Measurements from ENCODE around the gene NT5C3B. TPM values are rescaled to one million over a fixed set of nuclear protein-coding genes. Genes with fewer than 3 reads are reported as not detected.

Gene NT5C3B
- total and polyA plus RNA-seq, 4 donors: 34.9 to 68.5 (median 37.9) TPM

DNA sequence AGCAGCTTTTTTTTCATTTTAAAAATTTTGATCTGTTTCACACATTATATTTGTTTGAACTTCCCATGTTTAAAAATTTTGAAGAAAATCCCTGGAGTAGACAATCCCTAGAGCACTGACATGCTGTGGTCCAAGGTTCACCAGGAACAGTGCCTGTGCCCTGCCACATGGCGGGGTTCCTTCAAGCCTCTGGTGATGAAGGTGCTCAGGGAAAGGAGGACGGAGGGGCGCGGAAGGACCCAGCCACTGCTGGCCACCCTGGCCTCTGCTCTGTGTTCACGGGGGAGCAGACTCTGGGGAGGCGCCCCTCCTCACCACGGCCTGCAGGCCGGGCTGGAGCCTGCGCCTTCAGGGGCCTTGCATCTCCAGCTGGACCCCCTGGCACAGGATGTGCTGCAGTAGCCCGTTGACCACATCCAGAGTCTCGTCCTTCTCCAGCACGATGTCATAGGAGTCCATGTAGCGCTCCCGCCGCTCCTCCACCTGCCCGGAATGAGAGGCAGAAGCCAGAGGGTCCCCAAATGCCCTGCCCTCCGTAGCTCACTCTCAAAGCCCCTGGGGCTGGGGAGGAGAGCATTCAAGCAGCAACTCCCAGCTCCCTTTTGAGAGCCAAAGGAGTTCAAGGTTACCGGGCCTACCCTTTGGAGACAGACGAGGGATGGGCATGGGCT lies 10.7 kb downstream of the NT5C3B start:
- no peak for TF ChIP-seq CTCF (IDR thresholded peaks at IDR 0.05; ENCODE audit: control extremely low read depth, extremely low read depth)
- Histone ChIP-seq H3K27ac (ENCODE audit: low read depth in 1 of 2, low read length in 1 of 2) (no peak overlapping the region), H3K9ac (ENCODE audit: insufficient read depth in 1 of 2, low read length in 2 of 2) (no peak overlapping the region), H3K36me3 (ENCODE audit: control insufficient read depth in 4 of 4, insufficient read depth in 4 of 4, low read length in 4 of 4) (peaks cover 13 to 30% (median 26%) of the 10 kb centered on the region in 4 donors), H3K4me1 (ENCODE audit: control insufficient read depth in 5 of 5, insufficient read depth in 5 of 5, low read length in 5 of 5) (no peaks in the 10 kb centered on the region), H3K4me3 (no peak overlapping the region), H3K9me3 (ENCODE audit: control insufficient read depth in 4 of 4, insufficient read depth in 3 of 4, low read length in 3 of 4) (no peaks in the 10 kb centered on the region), H3K27me3 (ENCODE audit: control insufficient read depth in 3 of 3, insufficient read depth in 3 of 3, low read length in 2 of 3) (no peaks in the 10 kb centered on the region)
- DNase-seq (no peak), ATAC-seq (ENCODE audit: insufficient read depth, low FRiP score) (no peak)
- WGBS, 2 donors: 93 to 95% methylated on average over 19 of the region's 19 CpGs

- Histone ChIP-seq H3K9ac (ENCODE audit: insufficient read depth in 1 of 2, low read length in 2 of 2) (no peak overlapping the region), H3K36me3 (ENCODE audit: control insufficient read depth in 4 of 4, insufficient read depth in 4 of 4, low read length in 4 of 4) (peaks cover 8 to 23% (median 20%) of the 10 kb centered on the region in 4 donors), H3K4me1 (ENCODE audit: control insufficient read depth in 5 of 5, insufficient read depth in 5 of 5, low read length in 5 of 5) (no peaks in the 10 kb centered on the region), H3K27ac (ENCODE audit: low read depth in 1 of 2, low read length in 1 of 2) (no peak overlapping the region), H3K9me3 (ENCODE audit: control insufficient read depth in 4 of 4, insufficient read depth in 3 of 4, low read length in 3 of 4) (no peaks in the 10 kb centered on the region), H3K27me3 (ENCODE audit: control insufficient read depth in 3 of 3, insufficient read depth in 3 of 3, low read length in 2 of 3) (no peaks in the 10 kb centered on the region), H3K4me3 (no peak overlapping the region)
- no peak for TF ChIP-seq CTCF (IDR thresholded peaks at IDR 0.05; ENCODE audit: control extremely low read depth, extremely low read depth)
- 66 to 78% methylated on average over 7 of the region's 7 CpGs for WGBS, 2 donors
- no peak for DNase-seq
- no peak for ATAC-seq (ENCODE audit: insufficient read depth, low FRiP score)
Measured at GRCh38 chr17:41824086-41824485, 11.9 kb downstream of the NT5C3B start.

- Histone ChIP-seq H3K4me1 (ENCODE audit: control insufficient read depth in 5 of 5, insufficient read depth in 5 of 5, low read length in 5 of 5) (no peaks in the 10 kb centered on the region), H3K27me3 (ENCODE audit: control insufficient read depth in 3 of 3, insufficient read depth in 3 of 3, low read length in 2 of 3) (no peaks in the 10 kb centered on the region), H3K9me3 (ENCODE audit: control insufficient read depth in 4 of 4, insufficient read depth in 3 of 4, low read length in 3 of 4) (no peaks in the 10 kb centered on the region), H3K9ac (ENCODE audit: insufficient read depth in 1 of 2, low read length in 2 of 2) (no peak overlapping the region), H3K27ac (ENCODE audit: low read depth in 1 of 2, low read length in 1 of 2) (no peak overlapping the region), H3K36me3 (ENCODE audit: control insufficient read depth in 4 of 4, insufficient read depth in 4 of 4, low read length in 4 of 4) (peaks cover 10 to 19% (median 18%) of the 10 kb centered on the region in 4 donors), H3K4me3 (no peak overlapping the region)
- TF ChIP-seq CTCF (IDR thresholded peaks at IDR 0.05; ENCODE audit: control extremely low read depth, extremely low read depth): no peak
- DNase-seq (no peak), ATAC-seq (ENCODE audit: insufficient read depth, low FRiP score) (no peak)
- WGBS, 2 donors: 91 to 95% methylated on average over 7 of the region's 7 CpGs
Measured at GRCh38 chr17:41823580-41823979, 12.5 kb downstream of the NT5C3B start.

- WGBS, 2 donors: 80 to 94% methylated on average over 1 of the region's 1 CpG
Measured at GRCh38 chr17:41823141-41823524, 12.9 kb downstream of the NT5C3B start.

More at GRCh38 chr17:41823141-41823524, 12.9 kb downstream of the NT5C3B start:
- Histone ChIP-seq H3K27me3 (ENCODE audit: control insufficient read depth in 3 of 3, insufficient read depth in 3 of 3, low read length in 2 of 3) (no peaks in the 10 kb centered on the region), H3K9me3 (ENCODE audit: control insufficient read depth in 4 of 4, insufficient read depth in 3 of 4, low read length in 3 of 4) (no peaks in the 10 kb centered on the region), H3K4me3 (no peak overlapping the region), H3K9ac (ENCODE audit: insufficient read depth in 1 of 2, low read length in 2 of 2) (no peak overlapping the region), H3K4me1 (ENCODE audit: control insufficient read depth in 5 of 5, insufficient read depth in 5 of 5, low read length in 5 of 5) (no peaks in the 10 kb centered on the region), H3K27ac (ENCODE audit: low read depth in 1 of 2, low read length in 1 of 2) (no peak overlapping the region), H3K36me3 (ENCODE audit: control insufficient read depth in 4 of 4, insufficient read depth in 4 of 4, low read length in 4 of 4) (peaks cover 14 to 20% (median 16%) of the 10 kb centered on the region in 4 donors)
- ATAC-seq (ENCODE audit: insufficient read depth, low FRiP score) (no peak), DNase-seq (no peak)
- TF ChIP-seq CTCF (IDR thresholded peaks at IDR 0.05; ENCODE audit: control extremely low read depth, extremely low read depth): no peak
